HepG2 (cell line): ENCODE results near the gene AKAP9. TPM values are rescaled to one million over a fixed set of nuclear protein-coding genes. Genes with fewer than 3 reads are reported as not detected.

ENCODE experiments used
- ATAD3A ChIP-seq: sonication (generic); formaldehyde crosslinking; IDR thresholded peaks from 2 replicates; pipeline ENCODE4 v1.4.0; 2020; ENCODE audit warnings: missing genetic modification reagents
- ATF4 ChIP-seq, 2 experiments: fragments of 450-650 bp in 1 of 2; sonication (generic) in 1 of 2; formaldehyde crosslinking; IDR thresholded peaks; 2 replicates each; pipeline versions ENCODE4 v1.5.0 to v1.8.0; 2020 to 2022; ENCODE audit warnings: mild to moderate bottlenecking in 1 of 2, missing genetic modification reagents in 1 of 2
- ATF7 ChIP-seq, 2 experiments: fragments of 450-650 bp in 1 of 2; sonication (generic) in 1 of 2; formaldehyde crosslinking in 1 of 2; IDR thresholded peaks; 2 replicates each; pipeline versions ENCODE4 v1.4.0 to v1.6.1; 2016 to 2020; ENCODE audit warnings: antibody characterized with exemption in 1 of 2, mild to moderate bottlenecking in 1 of 2, missing genetic modification reagents in 1 of 2
- CHD4 ChIP-seq: fragments of 200-600 bp; sonication (generic); IDR thresholded peaks from 2 replicates; pipeline ENCODE4 v1.7.0; 2017; ENCODE audit warnings: mild to moderate bottlenecking, low read length, borderline replicate concordance
- CREBL2 ChIP-seq: sonication (generic); formaldehyde crosslinking; IDR thresholded peaks from 2 replicates; pipeline ENCODE4 v1.8.1; 2023; ENCODE audit warnings: missing genetic modification reagents, mild to moderate bottlenecking, borderline replicate concordance
- CSRNP2 ChIP-seq: sonication (generic); formaldehyde crosslinking; conservative IDR thresholded peaks from 2 replicates; pipeline ENCODE4 v1.8.0; 2022; ENCODE audit warnings: low read depth, missing genetic modification reagents
- EP300 ChIP-seq, 3 experiments: sonication (generic) in 1 of 3; formaldehyde crosslinking in 1 of 3; IDR thresholded peaks; 2 replicates each; pipeline versions ENCODE4 v1.5.1 to v1.6.1; 2011 to 2020; ENCODE audit warnings: low read depth in 2 of 3, low read length in 2 of 3, borderline replicate concordance in 1 of 3, improper control_type of control experiment in 1 of 3, mild to moderate bottlenecking in 1 of 3, missing genetic modification reagents in 1 of 3, moderate library complexity in 1 of 3
- IRF9 ChIP-seq: sonication (generic); formaldehyde crosslinking; IDR thresholded peaks from 2 replicates; pipeline ENCODE4 v1.8.0; 2022; ENCODE audit warnings: missing genetic modification reagents, mild to moderate bottlenecking, borderline replicate concordance
- MATR3 ChIP-seq: sonication (generic); formaldehyde crosslinking; IDR thresholded peaks from 2 replicates; pipeline ENCODE4 v1.4.0; 2020; ENCODE audit warnings: missing genetic modification reagents
- MYC ChIP-seq: sonication (generic); formaldehyde crosslinking; IDR thresholded peaks from 2 replicates; pipeline ENCODE4 v1.9.0; 2021; ENCODE audit warnings: missing genetic modification reagents, borderline replicate concordance
- NCOA2 ChIP-seq: sonication (generic); formaldehyde crosslinking; IDR thresholded peaks from 2 replicates; pipeline ENCODE4 v1.8.0; 2022; ENCODE audit warnings: inconsistent platforms
- NKX3-1 ChIP-seq: sonication (generic); formaldehyde crosslinking; IDR thresholded peaks from 2 replicates; pipeline ENCODE4 v1.5.0; 2020; ENCODE audit warnings: missing genetic modification reagents
- PRMT3 ChIP-seq: sonication (generic); formaldehyde crosslinking; IDR thresholded peaks from 2 replicates; pipeline ENCODE4 v1.8.1; 2022; ENCODE audit warnings: low read depth, mild to moderate bottlenecking, moderate library complexity, missing genetic modification reagents, borderline replicate concordance
- YEATS2 ChIP-seq: sonication (generic); formaldehyde crosslinking; IDR thresholded peaks from 2 replicates; pipeline ENCODE4 v1.4.0; 2020; ENCODE audit warnings: missing genetic modification reagents, borderline replicate concordance
- ZGPAT ChIP-seq: IDR thresholded peaks from 2 replicates; pipeline ENCODE4 v1.6.1; 2016; ENCODE audit warnings: mild to moderate bottlenecking
- ZNF160 ChIP-seq: sonication (generic); formaldehyde crosslinking; IDR thresholded peaks from 2 replicates; pipeline ENCODE4 v1.8.0; 2022; ENCODE audit warnings: mild to moderate bottlenecking, inconsistent platforms, missing genetic modification reagents
- ZNF207 ChIP-seq: fragments of 450-650 bp; IDR thresholded peaks from 2 replicates; pipeline ENCODE4 v1.6.1; 2016; ENCODE audit warnings: antibody characterized with exemption, borderline replicate concordance
- ZNF530 ChIP-seq: sonication (generic); formaldehyde crosslinking; IDR thresholded peaks from 2 replicates; pipeline ENCODE4 v1.5.0; 2020; ENCODE audit warnings: low read depth, mild to moderate bottlenecking, missing genetic modification reagents
- ZSCAN22 ChIP-seq: sonication (generic); formaldehyde crosslinking; IDR thresholded peaks from 2 replicates; pipeline ENCODE4 v1.4.0; 2020; ENCODE audit warnings: mild to moderate bottlenecking, missing genetic modification reagents
- polyA plus RNA-seq, 8 experiments: library from polyadenylated mRNA; depleted of rRNA in 3 of 8; stranded (reverse) in 7 of 8; unstranded in 1 of 8; fragments of >200 nt; fragmentation: Illumina TruSeq in 4 of 8; extraction: Trizol in 4 of 8; gene quantifications; 2 replicates each; pipeline versions ENCODE4 v1.2.1 to v1.2.3, GENCODE V29; 2011 to 2016; ENCODE audit warnings: low read depth in 4 of 8, missing spikeins in 1 of 8, mixed read lengths in 1 of 8; ENCODE audit not compliant: insufficient read depth in 1 of 8
- total RNA-seq, 5 experiments: library from RNA; depleted of rRNA; stranded (reverse); fragments of >200 nt; fragmentation: Illumina TruSeq; extraction: Trizol; gene quantifications; 2 replicates each; pipeline ENCODE4 v1.2.3, GENCODE V29; 2016; ENCODE audit warnings: low read depth in 1 of 5
- TF ChIP-seq, protein P1 (sequence below): sonication (generic); formaldehyde crosslinking; IDR thresholded peaks from 2 replicates; pipeline ENCODE4 v1.5.0; 2020; ENCODE audit warnings: missing genetic modification reagents
- TF ChIP-seq, protein P2 (sequence below): sonication (generic); formaldehyde crosslinking; IDR thresholded peaks from 2 replicates; pipeline ENCODE4 v1.8.0; 2022; ENCODE audit warnings: mild to moderate bottlenecking, missing genetic modification reagents, moderate library complexity

Gene AKAP9
- total and polyA plus RNA-seq, 2 of the 13 experiments (the other 11 are each of a cell fraction or from before 2014, with no cell fraction given), result 27.6 to 33.1 TPM

DNA sequence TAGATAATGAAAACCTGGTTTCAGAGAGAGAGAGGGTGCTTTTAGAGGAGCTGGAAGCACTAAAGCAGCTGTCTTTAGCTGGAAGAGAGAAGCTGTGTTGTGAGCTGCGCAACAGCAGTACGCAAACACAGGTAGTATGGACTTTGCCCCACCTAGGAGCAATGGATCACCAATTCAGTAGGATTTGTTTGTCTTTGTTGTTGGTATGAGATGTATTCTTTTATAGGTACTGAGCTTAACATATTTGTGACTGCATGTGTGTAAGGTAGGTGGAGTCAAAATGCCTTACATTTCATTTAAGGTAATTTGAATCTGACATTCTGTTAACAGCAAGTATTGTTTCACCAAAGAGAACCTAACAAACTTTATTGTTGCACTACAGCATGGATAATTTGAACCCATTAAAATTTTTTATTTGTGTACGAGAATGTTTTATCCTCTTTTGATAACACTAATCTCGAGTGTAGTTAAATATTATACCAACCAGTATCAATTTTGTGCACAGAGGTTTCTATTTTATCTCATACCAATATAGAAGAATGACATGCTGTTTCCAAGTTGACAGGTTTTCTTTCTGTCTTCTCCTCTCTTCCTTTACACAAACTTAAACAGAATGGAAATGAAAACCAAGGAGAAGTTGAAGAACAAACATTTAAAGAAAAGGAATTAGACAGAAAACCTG is 101.5 kb downstream of the AKAP9 start (continued):
- TF ChIP-seq CSRNP2 (CRISPR knock-in tag) (no peak), ZNF207 (no peak), EP300 (IDR thresholded peaks at IDR 0.05; ENCODE audit: low read depth in 2 of 2, low read length in 2 of 2) (peak; percentile 58 to 71; a peak in 3 of 4 replicates), EP300 (CRISPR knock-in tag; IDR thresholded peaks at IDR 0.05; ENCODE audit: borderline replicate concordance) (peak; percentile 54; the same call in 1 of the 2 replicates), CHD4 (no peak), NKX3-1 (CRISPR knock-in tag) (no peak), ZNF530 (CRISPR knock-in tag) (no peak), MYC (CRISPR knock-in tag) (no peak), NCOA2 (CRISPR knock-in tag) (peak; percentile 75), CREBL2 (no peak), ZGPAT (peak; percentile 62; the same call in 1 of the 2 replicates), ATF4 (CRISPR knock-in tag; IDR thresholded peaks at IDR 0.05) (peak in 1 of 2 experiments; percentile 36; a peak in 1 of 4 replicates), MATR3 (CRISPR knock-in tag) (no peak), ATAD3A (CRISPR knock-in tag) (no peak), ATF7 (IDR thresholded peaks at IDR 0.05) (no peak), ATF7 (CRISPR knock-in tag; IDR thresholded peaks at IDR 0.05) (no peak), ZSCAN22 (CRISPR knock-in tag) (no peak), YEATS2 (CRISPR knock-in tag) (peak; percentile 40; the same call in 1 of the 2 replicates), PRMT3 (no peak), IRF9 (CRISPR knock-in tag) (no peak), ZNF160 (CRISPR knock-in tag) (no peak)
- TF ChIP-seq, protein P1, sequence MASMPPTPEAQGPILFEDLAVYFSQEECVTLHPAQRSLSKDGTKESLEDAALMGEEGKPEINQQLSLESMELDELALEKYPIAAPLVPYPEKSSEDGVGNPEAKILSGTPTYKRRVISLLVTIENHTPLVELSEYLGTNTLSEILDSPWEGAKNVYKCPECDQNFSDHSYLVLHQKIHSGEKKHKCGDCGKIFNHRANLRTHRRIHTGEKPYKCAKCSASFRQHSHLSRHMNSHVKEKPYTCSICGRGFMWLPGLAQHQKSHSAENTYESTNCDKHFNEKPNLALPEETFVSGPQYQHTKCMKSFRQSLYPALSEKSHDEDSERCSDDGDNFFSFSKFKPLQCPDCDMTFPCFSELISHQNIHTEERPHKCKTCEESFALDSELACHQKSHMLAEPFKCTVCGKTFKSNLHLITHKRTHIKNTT (CRISPR knock-in tag), result no peak
- TF ChIP-seq, protein P2, sequence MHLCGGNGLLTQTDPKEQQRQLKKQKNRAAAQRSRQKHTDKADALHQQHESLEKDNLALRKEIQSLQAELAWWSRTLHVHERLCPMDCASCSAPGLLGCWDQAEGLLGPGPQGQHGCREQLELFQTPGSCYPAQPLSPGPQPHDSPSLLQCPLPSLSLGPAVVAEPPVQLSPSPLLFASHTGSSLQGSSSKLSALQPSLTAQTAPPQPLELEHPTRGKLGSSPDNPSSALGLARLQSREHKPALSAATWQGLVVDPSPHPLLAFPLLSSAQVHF (CRISPR knock-in tag), result no peak
